Panc1 (cell line): ENCODE data around the gene SELL.

Experiments
- POLR2AphosphoS5 ChIP-seq: IDR thresholded peaks from 2 replicates; pipeline ENCODE4 v1.6.1; 2012; ENCODE audit warnings: mild to moderate bottlenecking, low read depth, low read length, moderate library complexity
- TCF7L2 ChIP-seq: IDR thresholded peaks from 2 replicates; pipeline ENCODE4 v1.6.1; 2011; ENCODE audit warnings: mild to moderate bottlenecking, low read depth, low read length, inconsistent platforms
- TF ChIP-seq, protein P1 (sequence below): fragments of 450-650 bp; IDR thresholded peaks from 2 replicates; pipeline ENCODE4 v1.5.1; 2017; ENCODE audit warnings: mild to moderate bottlenecking
- TF ChIP-seq, protein P2 (sequence below), 2 experiments: IDR thresholded peaks; 2 replicates each; pipeline ENCODE4 v1.6.1; 2011 to 2012; ENCODE audit warnings: low read depth in 2 of 2, control low read depth in 1 of 2, low read length in 1 of 2, mild to moderate bottlenecking in 1 of 2, moderate library complexity in 1 of 2; ENCODE audit not compliant: insufficient read depth in 1 of 2

DNA sequence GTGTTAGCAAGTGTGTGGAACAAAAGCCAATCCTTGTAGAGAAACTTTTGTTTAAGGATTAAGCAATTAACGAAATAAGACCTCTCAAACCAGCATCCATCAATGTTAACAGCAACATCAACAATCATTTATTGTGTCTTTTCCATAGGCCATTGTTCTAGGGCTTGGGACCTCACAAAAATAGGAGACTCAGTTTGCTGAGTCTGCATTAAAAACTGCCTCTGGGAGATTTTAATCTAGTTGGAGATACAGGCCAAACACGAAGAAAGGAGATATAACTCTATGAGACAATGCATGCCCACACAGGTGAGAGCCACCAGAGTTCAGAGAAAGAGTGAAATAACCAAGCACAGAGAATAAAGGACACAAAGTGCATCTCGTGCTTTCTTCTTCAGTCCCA is 67.1 kb downstream of the SELL start:
- TF ChIP-seq, protein P1, sequence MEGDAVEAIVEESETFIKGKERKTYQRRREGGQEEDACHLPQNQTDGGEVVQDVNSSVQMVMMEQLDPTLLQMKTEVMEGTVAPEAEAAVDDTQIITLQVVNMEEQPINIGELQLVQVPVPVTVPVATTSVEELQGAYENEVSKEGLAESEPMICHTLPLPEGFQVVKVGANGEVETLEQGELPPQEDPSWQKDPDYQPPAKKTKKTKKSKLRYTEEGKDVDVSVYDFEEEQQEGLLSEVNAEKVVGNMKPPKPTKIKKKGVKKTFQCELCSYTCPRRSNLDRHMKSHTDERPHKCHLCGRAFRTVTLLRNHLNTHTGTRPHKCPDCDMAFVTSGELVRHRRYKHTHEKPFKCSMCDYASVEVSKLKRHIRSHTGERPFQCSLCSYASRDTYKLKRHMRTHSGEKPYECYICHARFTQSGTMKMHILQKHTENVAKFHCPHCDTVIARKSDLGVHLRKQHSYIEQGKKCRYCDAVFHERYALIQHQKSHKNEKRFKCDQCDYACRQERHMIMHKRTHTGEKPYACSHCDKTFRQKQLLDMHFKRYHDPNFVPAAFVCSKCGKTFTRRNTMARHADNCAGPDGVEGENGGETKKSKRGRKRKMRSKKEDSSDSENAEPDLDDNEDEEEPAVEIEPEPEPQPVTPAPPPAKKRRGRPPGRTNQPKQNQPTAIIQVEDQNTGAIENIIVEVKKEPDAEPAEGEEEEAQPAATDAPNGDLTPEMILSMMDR: no peak
- TF ChIP-seq POLR2AphosphoS5 (no peak), TCF7L2 (no peak)
- TF ChIP-seq, protein P2, sequence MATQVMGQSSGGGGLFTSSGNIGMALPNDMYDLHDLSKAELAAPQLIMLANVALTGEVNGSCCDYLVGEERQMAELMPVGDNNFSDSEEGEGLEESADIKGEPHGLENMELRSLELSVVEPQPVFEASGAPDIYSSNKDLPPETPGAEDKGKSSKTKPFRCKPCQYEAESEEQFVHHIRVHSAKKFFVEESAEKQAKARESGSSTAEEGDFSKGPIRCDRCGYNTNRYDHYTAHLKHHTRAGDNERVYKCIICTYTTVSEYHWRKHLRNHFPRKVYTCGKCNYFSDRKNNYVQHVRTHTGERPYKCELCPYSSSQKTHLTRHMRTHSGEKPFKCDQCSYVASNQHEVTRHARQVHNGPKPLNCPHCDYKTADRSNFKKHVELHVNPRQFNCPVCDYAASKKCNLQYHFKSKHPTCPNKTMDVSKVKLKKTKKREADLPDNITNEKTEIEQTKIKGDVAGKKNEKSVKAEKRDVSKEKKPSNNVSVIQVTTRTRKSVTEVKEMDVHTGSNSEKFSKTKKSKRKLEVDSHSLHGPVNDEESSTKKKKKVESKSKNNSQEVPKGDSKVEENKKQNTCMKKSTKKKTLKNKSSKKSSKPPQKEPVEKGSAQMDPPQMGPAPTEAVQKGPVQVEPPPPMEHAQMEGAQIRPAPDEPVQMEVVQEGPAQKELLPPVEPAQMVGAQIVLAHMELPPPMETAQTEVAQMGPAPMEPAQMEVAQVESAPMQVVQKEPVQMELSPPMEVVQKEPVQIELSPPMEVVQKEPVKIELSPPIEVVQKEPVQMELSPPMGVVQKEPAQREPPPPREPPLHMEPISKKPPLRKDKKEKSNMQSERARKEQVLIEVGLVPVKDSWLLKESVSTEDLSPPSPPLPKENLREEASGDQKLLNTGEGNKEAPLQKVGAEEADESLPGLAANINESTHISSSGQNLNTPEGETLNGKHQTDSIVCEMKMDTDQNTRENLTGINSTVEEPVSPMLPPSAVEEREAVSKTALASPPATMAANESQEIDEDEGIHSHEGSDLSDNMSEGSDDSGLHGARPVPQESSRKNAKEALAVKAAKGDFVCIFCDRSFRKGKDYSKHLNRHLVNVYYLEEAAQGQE (IDR thresholded peaks at IDR 0.05; ENCODE audit: insufficient read depth in 1 of 2, low read depth in 2 of 2, low read length in 1 of 2): no peak
